ENCODE measurements around the gene DNM3.
"Not testable (repeated sequence)": the region's sequence is repeated elsewhere in the genome, so short reads cannot be mapped to it uniquely, and the experiment has no call there.

DNM3 gene

DNA sequence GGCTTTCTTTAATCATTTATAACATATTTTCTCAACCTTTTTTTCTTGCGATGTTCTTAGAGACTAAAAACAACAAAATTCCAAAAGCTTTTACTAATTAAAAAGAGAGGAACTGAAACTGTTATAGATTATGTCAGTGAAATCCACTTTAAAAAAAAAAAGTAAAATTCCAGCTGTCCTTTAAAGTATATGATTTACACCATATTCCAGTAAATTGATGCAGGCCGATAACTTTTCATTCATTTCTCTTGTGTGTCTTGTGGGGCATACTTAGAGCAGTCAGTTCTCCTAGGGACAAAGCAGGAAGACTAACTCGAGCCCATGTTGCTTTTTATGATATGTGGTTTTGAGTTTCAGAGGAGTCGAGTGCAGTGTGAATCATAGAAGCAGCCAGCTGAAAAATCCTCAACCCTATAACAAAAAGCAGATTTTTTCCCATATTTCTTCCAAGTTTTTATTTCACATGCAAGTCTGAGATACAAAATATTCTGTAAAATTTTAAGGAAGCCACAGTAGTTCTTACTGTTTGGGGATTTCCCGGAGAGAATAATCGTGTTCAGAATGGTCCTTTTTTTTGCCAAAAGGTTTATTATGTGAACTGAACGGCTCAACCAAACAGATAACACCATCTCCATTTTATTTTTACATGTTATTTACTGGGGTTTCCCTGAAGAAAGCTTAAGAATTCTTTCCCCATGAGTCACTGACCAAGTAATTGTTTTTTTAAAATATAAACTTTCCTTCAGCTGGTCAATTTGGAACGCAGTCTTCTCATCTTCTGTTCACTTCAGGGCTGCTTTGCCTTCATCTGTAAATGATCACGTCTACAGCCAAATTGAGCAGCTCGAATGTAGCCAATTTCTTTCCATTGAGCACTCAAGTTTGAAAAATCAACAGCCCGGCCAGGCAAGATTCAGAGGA, 502.2 kb downstream of the DNM3 start:
- peak; percentile 50 for DNase-seq

DNA sequence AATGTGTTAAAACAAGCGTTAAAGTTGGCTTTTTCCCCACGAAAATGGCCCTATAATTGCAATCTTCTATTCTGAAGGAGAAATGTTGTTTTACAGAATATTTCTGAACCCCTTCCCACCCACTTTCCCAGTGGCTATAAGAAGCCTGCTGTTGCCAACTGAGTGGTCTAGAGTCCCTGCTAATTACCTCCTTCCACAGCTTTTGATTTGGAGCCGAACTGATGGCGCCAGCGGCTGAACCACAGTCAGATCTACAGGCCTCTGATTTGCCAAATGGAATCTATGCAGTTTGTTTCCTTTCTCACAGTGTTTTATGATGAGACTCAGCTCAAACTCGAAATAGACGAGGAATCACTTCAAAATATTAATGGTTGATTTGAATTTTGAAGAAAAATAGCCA, 503.1 kb downstream of the DNM3 start:
- DNase-seq, result no peak

DNA sequence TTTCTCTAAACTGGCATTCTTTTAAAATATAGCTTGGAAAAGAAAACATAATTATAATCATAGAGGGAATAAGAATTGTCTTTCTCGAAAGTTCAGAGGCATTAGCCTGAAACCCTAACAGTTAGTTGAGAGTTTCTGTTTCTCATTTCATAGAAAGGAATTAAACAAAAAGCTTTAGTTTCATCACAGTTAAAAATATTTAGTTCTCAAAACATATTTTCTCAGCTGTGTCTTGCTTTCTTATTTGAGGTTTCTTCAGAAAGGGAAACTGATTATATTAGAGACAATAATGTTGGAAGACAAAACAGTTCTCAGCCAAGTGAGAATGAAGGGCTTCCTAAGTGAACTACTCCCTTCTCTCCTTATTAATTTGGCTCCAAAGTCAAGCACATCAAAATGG, 503.8 kb downstream of the DNM3 start:
- DNase-seq, result no peak

DNA sequence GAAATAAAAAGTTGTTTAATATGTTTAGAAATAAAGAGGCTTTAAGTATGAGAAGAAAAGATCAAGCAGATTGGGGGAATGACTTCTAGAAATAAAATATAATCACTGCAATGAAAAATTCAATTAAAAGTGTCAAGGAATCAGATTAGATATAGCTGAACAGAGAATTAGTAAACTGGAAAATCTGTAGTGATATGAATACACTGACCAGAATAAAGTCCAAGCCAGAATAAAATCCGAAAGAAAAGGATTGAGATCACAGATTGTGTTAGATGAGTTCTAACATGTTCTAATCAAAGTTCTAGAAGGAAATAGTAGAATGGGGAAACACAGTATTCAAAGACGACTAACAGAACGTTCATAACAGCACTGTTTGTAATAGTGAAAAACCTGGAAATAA, 506.1 kb downstream of the DNM3 start:
- DNase-seq, result no peak

DNA sequence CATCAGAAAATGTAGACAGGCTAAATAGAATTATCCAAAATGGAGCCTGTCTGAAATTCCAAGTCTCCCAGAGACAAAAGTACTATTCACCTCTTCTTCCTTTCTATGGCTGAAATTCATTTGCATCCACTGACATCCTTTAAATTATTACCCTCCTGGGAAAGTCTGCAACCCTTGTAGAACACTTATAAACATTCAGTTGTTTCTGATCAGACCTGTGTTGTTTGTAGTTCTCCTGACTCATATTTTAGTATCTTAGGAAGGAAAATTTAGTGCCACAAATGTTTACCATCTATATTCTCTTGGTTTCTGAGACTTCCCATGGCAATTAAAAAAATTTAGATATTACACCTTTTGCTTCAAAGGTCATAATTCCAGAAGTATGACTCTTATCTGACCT, 509.6 kb downstream of the DNM3 start:
- no peak for DNase-seq

DNA sequence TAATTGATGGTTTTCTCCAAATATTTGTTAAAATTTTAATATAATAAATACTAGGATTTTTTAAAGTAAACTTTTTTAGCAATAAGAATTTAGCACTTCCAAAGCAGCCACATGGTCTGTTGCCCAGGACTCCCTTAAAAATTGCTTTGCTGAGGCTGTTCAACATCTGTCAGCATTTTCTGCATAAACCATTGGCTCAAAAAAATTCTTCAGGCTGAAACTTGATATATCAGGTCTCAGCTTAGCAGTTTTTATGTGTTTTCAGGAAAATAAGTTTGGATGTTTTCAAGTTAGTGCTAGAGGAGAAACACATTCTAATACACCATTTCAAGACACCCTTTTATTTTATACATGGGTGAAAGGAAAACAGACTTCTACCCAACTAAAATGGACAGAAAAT, 510.0 kb downstream of the DNM3 start:
- no peak for DNase-seq

DNA sequence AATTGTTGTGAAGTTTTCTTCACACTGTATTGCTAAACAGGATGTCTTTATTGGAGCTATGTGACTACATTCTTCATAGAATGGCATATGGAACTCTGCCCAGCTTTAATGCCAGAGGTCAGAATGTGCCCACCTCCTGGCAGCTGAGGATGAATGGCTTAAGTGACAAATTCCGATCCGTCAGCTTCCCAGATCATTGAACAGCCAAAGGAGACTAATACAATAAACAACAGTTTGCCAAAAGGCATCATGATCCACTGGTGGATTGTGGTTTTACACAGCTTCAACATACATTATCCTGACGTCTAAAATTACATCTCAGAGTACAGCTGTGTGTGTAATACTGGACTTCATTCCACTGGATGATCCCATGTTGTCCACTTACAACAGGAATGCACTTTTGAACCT, 510.5 kb downstream of the DNM3 start:
- DNase-seq, result no peak

DNA sequence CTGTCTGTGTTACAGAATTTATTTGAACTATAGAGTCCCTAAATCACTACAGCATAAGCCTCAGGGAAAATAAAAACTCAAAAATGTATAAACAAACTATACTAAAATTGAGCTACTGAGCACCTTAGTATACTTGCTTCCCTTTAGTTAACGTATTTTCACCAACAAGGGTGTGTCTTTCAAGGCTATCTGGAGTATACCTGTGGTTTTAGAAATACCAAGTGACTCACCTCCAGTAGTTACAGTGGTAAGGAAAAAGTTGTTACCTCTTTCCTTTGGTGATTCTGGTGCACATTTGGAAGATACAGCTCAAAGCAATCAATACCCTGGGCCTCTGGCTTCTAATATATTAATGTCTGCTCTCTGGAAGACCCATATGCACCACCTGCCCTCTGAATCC, 511.1 kb downstream of the DNM3 start:
- no peak for DNase-seq

DNA sequence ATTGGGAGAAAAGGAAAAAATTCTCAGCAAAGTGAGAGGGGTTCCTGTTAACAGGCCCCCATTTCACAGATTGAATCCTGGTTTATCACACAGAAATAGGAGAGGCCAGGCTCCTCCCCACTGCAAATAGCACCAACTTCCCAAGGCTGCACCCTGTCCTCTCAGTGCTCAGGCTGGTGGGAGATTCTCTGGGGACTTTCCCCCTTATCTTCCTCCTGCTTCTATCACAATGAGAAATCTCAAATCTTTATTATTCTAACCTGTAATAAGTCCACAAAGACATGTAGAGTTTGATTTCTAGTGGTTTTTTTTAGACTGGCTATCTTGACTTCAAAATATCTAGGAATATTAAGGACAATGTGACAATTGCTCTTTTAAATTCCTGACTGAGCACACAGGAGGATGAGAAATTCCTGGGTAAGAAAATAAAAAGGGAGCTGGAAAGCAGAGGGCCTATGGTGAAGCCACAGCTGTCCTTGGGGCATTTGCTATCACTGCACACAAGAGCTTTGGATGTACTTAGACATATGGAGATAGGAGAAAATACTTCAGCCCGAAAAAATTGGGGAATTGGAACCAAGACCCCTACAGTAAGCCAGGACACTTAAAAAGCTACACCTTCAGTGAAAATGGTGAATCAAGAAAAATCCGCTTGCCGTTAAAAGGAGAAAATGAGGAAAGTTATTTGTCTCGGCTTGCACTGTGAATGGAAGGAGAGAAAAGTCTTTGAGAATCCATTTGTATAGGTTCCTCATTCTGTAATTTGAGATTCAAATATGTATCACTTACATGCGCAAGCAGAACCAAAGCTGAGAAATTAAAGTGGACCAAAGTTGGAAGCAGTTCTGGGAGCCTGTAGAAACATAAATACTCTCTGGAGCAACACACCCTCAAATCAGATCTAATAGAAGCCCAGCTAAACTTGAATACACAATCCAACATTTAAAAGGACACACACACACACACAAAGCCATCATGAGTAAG, 513.3 kb downstream of the DNM3 start:
- no peak for DNase-seq

DNA sequence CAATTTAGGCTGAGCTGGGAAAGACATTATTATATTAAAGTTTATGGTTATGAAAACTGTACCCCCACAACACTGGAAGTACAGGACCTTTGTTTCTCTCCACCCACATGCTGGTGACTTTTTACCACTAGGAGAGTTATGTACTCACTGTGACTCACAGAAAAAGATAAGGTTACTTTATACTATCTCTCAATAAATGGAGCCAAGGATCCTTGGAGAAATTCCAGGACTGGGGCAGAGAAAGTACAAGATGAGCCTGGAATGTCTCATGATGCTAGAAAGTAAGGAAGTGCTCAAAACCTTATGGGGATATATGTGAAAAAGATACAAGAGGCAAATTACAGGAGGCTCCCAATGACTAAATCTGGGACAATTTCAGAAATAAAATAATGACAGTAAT, 515.3 kb downstream of the DNM3 start:
- peak; percentile 15 for DNase-seq

DNA sequence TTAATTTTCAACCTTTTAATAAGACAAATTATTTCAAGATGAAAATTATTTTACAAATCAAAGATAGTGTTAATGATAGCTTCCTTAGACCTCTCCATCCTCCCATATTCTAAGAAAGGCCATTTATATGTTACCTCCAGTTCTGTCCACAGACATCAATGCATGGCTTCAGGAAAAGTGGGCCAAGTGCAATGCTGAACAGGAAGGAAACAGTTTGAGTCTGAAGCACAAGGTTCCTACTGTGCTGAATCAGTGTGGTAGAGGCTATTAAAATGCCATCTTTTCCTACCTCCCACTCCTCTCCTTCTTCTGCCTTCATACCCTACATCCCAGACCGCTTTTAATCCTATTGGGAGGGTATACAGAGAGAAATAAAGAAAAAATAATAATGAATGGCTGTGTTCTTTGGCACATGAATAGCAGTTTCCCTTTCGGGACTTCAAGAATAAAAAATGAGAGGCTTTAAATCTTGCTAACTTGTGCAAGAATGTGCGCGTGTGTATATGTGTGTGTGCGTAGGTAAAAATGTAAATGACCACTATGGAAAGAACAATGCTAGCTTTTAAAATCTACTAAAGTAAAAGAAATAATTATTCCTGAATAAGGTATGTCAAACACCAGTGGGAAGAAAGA, 516.6 kb downstream of the DNM3 start:
- no peak for DNase-seq

DNA sequence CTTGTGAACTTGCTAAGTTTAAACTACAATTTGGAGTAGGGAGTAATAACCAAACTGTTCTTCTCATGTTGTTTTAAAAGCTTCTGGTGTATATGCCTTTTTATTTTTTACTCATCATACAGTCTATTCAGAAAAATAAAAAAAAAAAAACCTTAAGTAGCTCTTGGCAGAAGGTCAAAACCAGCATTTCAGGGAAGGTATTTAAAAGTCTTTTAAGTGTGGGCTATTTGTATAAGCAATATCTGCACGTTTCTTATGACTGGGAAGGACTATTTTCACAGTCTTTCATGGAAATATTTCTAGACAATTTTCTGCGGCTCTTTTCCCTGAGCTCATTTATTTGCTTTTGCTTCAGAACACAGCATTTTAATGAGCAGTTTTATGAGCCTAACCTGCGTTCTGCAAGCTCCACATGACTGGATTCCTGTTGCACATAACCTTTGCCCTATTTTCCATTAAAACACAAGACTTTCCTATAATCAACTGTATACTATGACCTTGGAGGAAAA, 518.2 kb downstream of the DNM3 start:
- no peak for DNase-seq

DNA sequence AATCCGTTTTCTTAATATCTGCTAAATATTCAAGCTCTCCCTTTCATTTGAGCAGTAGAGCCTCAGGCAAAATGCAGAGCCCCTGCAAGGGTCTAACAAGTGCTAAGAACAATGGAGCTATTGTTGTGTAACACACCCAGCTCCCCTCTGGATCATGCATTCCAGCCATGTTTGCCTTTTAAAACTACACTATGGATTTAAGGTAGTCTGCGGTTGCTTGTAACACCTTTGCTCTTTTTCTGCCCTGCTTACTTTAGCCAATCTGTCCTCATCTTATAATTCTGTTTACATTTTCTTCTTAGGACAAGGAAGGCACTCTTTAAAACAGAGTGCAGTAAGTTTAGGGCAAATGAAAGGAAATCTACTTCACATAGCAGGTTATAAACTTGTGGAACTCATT, 519.2 kb downstream of the DNM3 start:
- no peak for DNase-seq

DNA sequence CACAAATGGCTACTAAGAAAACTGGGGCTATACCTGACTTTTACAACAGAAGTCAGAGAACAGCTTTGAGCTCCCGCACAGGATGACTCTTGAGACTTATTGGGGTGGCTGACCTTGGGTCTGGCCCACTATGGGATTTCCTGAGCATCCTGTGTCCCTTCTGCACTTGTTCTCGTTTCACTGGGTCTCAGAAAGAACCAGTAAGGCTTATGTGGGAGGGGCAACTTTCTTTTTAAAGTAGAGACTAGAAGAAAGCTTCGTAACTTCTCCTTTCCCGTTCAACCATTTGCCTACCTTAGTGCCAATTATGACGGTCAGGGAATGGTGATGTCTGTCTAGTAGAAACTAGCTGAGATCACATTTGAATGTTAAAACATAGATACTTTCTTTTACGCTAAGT, 519.7 kb downstream of the DNM3 start:
- DNase-seq, result no peak

DNA sequence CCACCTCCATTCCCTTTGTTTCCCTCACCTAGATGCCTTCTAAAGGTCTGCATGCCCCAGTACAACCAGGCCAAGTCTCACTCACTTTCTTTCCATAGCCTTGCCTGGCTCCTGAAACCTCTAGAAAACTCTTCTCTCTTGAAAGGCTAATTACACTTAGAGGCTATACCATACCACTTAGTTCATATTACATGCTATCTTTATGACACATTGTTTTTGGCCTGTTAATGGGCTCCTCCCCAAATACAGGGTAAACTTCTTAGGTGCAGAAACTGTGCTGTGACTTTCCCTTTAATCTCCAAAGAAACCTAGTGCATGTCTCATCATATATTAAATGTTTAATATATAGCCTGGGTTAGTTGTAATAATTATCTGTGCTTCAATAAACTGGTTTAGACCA, 522.6 kb downstream of the DNM3 start:
- no peak for DNase-seq

DNA sequence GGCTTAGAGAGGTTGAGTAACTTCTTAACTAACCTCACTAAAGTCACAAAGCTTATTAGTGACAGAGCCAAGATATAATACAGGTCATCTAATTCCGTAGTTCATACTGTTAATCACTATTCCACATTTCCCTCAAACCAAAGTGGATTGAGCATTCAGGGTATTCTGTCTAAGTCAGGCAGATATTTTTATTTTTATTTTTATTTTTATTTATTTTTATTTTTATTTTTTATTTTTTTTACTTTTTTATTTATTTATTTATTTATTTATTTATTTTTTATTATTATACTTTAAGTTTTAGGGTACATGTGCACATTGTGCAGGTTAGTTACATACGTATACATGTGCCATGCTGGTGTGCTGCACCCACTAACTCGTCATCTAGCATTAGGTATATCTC, 530.3 kb downstream of the DNM3 start:
- DNase-seq, result not testable (repeated sequence)

DNA sequence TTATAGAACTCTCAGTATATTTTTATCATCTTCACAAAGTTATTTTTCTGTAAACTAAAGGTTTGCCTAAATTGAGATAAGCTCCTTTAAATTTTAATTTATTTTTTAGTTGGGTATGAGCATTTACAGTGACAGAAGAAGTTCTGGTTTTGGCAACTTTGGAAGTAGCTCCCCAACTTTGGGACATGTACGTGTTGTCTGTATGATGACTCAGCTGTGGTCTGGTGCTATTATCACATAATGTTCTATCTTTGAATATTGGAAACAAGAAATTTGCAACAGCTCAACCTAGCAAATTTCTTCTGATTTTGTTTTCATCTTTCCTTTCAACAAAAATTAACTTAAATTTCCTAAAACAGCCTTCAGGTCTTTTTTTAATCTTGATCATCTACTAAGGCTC, 532.6 kb downstream of the DNM3 start:
- DNase-seq, result peak; percentile 38

DNA sequence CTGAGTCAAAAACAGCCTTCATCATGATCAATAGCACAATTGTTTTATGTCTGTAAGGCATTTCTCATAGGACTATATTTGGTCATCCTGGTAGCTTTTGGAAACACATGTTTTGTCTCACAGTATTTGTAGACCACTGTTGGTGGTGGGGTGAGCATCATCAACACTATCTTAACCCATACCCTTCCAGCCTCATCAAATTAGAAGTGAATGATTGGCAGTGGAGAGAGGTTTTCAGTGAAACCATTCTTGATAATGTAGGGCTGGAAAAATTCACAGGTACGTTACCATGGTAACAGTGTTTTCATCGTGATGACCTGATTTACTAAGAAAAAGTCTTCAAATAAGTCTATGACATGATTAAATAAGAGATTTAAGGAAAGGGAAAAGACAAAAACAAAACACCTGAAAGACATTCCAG, 533.9 kb downstream of the DNM3 start:
- no peak for DNase-seq

DNA sequence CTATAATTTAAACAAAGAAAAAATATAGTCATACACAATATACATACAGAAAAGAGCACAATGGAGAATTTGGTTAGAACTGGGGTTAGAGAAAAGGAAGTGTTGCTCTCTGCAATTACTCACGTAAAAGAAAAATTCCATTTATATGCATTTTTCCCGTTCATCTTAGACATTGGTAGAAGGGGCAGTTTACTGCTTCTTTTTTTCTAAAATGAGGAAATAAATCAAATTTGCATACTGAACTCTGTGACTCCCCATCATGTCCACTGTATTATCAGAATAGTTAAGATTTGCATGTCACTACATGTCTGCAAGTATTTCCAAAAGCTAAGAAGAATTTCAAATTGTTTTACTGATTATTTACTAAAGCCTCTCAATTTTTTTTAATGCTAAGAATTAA, 535.1 kb downstream of the DNM3 start:
- peak; percentile 70 for DNase-seq

DNA sequence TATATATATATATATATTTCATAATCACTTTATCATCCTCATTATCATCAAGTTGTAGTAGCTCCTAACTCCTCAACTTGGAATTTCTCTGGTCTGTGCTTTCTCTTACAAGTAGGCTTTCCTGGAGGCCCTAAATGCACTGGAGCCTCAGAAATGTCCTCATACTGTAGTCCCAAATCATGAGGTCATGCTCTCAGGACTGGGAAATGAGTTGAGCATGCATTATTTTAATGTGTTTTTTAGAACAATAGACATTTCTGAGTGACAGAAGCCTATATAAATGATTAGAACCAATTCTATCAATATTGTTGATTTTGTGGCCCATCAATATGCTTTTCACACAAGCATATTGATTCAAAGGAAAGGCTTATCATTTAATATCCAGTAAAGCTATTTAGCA, 536.3 kb downstream of the DNM3 start:
- DNase-seq, result no peak

DNA sequence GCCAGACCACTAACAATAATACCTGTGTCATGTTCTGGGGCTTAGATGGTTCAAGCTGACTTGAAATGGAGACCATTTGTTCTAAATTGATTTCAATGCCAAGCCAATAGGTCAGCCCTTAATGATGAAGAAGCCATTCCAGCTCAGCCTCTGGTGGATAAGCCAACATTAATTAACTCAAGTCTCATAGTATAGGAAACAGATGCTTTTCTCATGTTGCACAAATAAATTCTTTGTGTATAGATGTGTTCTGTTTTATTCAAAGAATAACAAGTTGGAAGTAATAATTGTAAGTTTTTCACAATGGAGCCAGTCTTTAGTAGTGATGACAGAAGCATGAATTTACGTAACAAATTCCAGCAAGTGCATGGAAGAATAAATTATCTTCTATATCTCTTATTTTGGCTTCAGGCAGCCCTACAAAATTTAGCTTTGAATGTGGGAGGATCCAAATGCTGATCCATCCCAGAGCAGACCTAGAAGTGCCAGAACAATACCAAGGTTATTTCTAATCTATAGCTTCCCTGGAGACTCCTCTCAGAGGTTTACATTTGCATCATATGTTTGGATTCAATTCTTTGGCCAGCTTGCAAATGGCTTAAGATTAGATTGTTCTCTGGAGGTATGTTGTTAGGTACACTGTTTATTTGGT, 536.9 kb downstream of the DNM3 start:
- DNase-seq, result no peak

DNA sequence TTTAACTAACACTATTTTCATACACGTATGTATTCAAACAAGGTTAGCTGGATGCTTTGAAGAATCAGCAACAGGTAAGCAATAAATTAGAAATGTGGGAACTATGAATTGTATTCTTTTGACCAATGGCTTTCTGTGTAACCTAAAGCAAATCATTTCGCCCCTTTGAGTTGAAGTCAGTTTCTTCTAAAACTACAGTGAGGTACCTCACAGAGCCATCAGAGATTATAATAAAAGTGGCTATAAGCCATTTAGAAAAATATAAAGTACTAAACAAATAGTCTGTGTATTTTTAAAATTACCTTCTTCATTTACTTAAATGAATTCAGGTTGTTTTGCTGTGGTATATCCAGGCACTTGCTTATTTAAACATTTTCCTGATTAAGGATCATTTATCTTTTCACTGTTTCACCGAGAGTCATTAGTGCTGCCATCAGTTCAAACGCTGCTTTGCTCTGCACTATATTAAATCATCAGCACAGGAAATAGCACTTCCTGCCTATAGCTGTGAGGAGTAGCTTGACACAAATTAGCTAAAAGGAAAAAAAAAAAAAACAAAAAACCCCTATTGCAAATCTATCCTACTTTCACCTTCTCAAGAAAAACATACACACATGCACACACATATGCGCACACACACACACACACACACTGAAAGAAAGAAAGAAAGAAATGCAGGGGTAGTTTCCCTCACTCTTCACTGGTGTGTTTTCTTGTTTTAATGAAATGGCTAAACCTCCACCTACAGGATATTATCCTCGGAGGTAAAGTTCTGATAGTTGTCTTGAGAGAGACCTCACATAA, 539.3 kb downstream of the DNM3 start:
- DNase-seq, result peak; percentile 21
